D721Med (cell line): ENCODE measurements around the gene TNXB.

ENCODE experiments used
- DNase-seq: peaks from one replicate; pipeline ENCODE4 v3.0.0; 2011; ENCODE audit warnings: low spot score; ENCODE audit not compliant: insufficient read length
- FAIRE-seq: peaks from 2 replicates; lab custom pipeline; 2011; peaks lifted over from hg19 to GRCh38; lab: Jason Lieb, UNC
- CTCF ChIP-seq: IDR thresholded peaks from 2 replicates; pipeline ENCODE4 v1.5.1; 2012; ENCODE audit warnings: mild to moderate bottlenecking, control low read depth; ENCODE audit not compliant: insufficient read depth; ENCODE audit errors: missing control alignments

TNXB gene

GRCh38 chr6:32082478-32082877 is 26.7 kb downstream of the TNXB start:
- no peak for TF ChIP-seq CTCF
- FAIRE-seq (no peak), DNase-seq (no peak)

GRCh38 chr6:32081168-32081990 is 27.8 kb downstream of the TNXB start:
- FAIRE-seq (no peak), DNase-seq (no peak)
- TF ChIP-seq CTCF: no peak

GRCh38 chr6:32079566-32080290 is 29.4 kb downstream of the TNXB start:
- DNase-seq: no peak
- FAIRE-seq: no peak

GRCh38 chr6:32076321-32076809 is 32.8 kb downstream of the TNXB start:
- TF ChIP-seq CTCF: no peak
- FAIRE-seq: no peak
- DNase-seq: no peak

More at GRCh38 chr6:32079566-32080290, 29.4 kb downstream of the TNXB start:
- TF ChIP-seq CTCF: no peak

GRCh38 chr6:32075781-32076180 is 33.4 kb downstream of the TNXB start:
- DNase-seq: no peak
- no peak for TF ChIP-seq CTCF
- no peak for FAIRE-seq

GRCh38 chr6:32074996-32075532 is 34.1 kb downstream of the TNXB start:
- DNase-seq (no peak), FAIRE-seq (no peak)
- no peak for TF ChIP-seq CTCF
